ENCODE measurements around the gene ARPC4.

Gene ARPC4

GRCh38 chr3:9792405-9793160 is at the start of gene ARPC4, which contains the start of gene TADA3:
Gene ARPC4 (plus strand): TSS chr3:9793082. CDS start chr3:9793122, 40 bp downstream.
Gene TADA3 (minus strand): TSS chr3:9792473. CDS start chr3:9791466, 1,007 bp downstream.
- no peak for FAIRE-seq

- FAIRE-seq = no peak
These were observed 49.3 kb upstream of the ARPC4 start for GRCh38 chr3:9743548-9743947.

DNA sequence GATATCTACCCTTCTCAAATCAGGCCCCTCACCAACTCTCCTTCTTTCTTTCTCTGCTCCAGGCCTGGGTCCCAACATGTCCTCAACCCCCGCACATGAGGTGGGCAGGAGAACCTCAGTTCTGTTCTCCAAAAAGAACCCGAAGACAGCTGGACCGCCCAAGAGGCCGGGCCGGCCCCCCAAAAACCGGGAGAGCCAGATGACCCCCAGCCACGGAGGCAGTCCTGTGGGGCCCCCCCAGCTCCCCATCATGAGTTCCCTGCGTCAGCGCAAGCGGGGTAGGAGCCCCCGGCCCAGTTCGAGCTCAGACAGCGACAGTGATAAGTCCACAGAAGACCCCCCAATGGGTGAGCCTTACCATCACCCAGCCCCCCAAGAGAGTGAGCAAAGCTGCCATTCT is 48.7 kb upstream of the ARPC4 start:
- no peak for FAIRE-seq

GRCh38 chr3:9745521-9745920 is 47.4 kb upstream of the ARPC4 start:
- no peak for FAIRE-seq

DNA sequence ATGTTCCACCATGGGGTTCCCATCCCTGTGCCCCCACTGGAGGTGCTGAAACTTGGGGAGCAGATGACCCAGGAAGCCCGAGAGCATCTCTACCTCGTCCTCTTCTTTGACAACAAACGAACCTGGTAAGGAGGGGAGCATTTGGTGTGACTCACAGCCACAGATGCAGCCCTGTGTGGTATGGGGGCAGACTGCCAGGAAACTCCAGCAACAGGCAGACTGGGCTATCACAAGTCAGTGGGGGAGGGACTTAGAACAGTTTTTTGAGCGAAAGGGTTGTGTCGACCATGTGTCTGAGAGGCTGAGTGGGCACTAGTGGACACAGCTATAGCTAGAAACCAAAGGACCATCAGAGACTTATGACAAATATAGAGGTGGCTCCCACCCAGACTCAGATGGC is 46.6 kb upstream of the ARPC4 start:
- no peak for FAIRE-seq

GRCh38 chr3:9747267-9747666 is 45.6 kb upstream of the ARPC4 start:
- FAIRE-seq = no peak

DNA sequence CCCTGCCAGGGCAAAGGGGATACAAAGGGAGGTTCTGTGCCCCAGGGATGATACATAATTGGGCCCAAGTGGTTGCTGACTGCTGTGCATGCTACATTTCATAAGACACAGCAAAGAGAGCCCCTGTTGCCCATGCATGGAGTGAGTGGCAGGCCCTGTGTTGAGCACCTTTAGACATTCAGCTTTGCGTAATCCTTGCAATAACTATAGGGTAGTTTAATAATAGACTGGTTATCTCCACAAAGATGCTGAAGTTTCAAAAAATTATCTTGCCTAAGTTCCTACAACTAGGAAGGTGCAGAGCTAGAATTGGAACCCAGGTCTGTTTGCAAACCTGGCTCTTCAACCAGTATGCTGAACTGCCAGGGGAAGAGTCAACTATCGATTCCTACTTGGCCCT is 44.9 kb upstream of the ARPC4 start:
- no peak for FAIRE-seq

- no peak for FAIRE-seq
These were observed 43.6 kb upstream of the ARPC4 start for GRCh38 chr3:9749296-9749644.

DNA sequence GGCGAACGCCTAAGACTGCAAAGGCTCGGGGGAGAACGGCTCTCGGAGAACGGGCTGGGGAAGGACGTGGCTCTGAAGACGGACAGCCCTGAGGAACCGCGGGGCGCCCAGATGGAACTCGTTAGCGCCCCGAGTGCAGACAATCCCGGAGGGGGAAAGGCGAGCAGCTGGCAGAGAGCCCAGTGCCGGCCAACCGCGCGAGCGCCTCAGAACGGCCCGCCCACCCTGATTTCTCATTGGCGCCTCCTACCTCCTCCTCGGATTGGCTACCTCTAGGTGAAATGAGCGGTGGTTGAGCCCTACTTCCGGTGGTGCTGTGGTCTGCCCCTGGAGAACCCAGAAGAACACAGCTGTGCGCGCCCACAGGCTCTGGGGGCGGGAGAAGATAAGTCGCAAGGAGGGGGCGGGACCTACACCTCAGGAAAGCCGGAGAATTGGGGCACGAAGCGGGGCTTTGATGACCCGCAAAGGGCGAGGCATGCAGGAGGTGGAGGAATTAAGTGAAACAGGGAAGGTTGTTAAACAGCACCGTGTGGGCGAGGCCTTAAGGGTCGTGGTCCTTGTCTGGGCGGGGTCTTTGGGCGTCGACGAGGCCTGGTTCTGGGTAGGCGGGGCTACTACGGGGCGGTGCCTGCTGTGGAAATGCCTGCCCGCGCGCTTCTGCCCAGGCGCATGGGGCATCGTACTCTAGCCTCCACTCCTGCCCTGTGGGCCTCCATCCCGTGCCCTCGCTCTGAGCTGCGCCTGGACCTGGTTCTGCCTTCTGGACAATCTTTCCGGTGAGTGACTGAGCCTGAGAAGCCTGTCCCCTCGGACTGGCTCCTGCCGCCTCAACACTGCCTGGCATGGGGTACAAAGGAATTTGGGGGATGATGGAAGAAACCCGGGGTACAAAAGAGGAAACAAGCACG is 43.0 kb upstream of the ARPC4 start, which contains the start of gene OGG1:
Gene OGG1 (plus strand): TSS at position 308 of the 911 bp plus-strand sequence. CDS start 335 bp downstream, at position 643.
- FAIRE-seq = peak; percentile 70

DNA sequence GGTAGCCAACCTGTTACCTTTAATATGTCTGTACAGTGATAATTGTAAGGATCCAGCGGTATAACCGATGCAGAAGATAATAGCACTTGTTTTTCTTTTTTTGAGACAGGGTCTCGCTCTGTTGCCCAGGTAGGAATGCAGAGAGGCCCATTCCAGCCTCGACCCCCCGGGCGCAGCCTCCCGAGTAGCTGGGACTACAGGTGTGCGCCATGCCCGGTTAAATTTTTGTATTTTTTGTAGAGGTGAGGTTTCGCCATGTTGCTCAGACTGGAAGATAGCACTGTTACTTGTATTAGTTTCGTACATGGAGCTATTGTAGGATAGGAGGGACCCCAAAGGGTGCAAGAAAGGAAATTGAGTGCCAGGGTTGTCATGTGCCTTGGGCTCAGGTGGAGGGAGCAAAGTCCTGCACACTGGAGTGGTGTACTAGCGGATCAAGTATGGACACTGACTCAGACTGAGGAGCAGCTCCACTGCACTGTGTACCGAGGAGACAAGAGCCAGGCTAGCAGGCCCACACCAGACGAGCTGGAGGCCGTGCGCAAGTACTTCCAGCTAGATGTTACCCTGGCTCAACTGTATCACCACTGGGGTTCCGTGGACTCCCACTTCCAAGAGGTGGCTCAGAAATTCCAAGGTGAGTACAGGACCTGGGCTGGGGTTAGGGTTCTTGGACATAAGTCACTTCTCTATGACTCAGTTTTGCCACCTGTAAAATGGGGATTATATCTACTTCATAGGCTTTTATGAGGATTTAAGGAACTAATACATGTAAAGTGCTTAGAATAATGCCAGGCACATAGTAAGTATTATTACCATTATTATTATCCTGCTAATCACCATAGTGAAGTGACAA is 42.1 kb upstream of the ARPC4 start:
- no peak for FAIRE-seq

- FAIRE-seq = no peak
These were observed 38.2 kb upstream of the ARPC4 start for GRCh38 chr3:9754678-9755077.

- FAIRE-seq = no peak
These were observed 35.5 kb upstream of the ARPC4 start for GRCh38 chr3:9757427-9757826.

DNA sequence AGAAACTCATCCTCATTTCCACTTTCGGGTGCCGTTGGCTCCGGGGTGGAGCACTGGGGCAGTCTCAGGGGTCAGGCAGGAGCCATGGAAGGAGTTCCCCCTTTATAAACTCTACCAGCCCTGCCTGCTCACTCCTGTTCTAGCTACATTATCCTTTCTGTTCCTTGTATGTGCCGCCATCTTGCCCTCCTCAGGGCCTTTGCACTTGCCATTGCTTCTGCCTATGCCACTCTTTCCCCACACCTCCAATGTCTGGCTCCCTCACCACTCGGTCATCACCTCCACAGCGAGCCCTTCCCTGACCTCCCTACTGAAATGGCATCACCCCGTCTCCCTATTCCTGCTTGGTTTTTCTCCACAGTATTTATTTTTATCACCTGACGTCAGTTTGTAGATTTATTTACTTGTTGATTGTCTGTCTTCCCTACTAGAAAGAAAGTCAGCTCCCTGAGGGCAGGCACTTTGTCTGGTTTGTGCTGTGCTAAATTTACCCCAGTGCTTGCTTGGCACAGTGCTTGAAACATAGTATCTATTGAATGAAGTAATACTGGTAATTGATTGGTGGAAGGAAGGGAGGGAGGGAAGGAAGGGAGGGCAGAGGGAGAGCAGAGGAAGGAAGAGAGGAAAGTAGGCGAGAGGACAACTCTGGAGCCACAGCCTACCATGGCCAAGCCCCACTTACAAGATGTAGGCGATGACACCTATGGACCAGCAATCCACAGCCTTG is 31.9 kb upstream of the ARPC4 start:
- FAIRE-seq = no peak

GRCh38 chr3:9761919-9762318 is 31.0 kb upstream of the ARPC4 start:
- FAIRE-seq = no peak

DNA sequence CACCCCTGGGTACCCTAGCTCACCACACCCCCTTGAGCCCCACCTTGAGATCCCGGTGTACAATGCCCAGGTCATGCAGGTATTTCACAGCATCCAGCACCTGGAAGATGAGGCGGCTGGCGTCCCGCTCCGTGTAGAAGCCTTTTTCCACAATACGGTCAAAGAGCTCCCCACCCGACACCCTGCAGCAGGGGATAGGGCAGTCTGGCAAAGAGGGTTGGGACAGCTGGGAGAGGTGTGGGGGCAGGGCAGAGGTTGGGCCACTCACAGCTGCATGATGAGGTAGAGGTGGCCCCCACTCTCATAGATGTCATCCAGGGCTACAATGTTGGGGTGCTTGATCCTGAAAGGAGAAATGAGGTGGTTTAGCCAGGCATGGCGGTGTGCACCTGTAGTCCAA is 30.0 kb upstream of the ARPC4 start:
- no peak for FAIRE-seq

- FAIRE-seq = no peak
These were observed 27.0 kb upstream of the ARPC4 start for GRCh38 chr3:9765865-9766264.

DNA sequence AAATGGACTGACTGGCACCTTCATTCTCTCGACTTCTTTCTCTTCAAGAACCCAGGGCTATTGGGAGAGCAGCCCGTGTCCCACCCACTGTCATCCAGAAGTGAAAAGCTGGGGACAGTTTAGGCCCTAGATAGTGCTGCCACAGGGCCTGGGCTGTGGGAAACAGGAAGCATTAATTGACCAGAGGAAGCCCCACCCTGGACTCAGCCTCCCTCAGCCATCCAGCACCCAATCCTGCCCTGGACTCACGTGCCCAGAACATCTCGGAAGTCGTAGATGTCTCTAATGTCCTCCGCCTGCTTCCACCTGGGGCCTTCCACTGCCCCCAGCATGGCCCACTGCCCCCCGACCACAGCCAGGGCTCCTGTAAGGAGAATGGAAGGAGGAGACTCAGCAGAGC is 25.5 kb upstream of the ARPC4 start:
- no peak for FAIRE-seq

DNA sequence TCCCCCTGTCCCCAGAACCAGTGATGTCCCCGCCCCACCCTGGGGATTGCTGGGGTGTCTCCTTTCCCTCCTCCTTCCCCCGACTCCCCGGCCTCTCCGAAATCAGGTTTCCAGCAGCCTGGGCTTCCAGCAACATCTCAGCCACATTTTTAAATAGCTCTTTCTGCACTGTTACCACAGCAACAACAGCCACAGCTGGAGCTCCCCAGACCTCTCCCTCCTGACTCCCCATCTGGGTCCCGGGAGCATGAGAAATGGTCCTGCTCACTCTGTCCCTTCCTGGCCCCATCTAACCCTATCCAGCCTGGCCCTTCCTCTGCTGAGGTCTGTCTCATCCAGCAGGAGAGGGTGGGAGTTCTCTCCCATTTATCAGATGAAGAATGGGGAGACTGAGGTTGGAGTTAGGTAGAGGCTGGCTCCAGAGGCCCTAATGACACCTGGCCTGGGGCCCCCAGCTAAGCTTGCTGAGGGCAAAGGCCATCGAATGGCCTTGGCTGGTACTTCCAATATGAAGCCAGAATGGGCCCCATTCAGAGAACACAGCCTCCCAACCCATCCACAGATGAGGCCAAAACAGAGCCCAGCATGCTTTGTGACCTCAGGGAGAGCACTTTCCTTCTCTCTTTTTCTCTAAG is 24.6 kb upstream of the ARPC4 start:
- FAIRE-seq = no peak

DNA sequence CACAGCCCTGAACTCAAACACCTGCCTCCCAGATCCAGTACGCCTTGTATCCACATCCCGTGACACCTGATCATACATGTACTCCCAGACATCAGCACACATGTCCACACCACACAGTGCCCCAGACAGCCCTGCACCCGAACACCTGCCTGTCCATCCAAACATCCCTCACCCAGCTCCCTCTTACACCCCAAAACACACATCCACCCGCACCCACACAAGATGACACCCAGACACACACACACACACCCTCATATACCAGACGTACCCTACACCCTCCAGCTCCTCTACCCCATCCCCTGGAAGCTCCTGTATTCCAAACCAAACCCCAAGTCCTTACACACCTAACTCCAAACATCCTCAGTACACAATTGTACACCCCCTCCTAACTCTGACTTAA is 23.9 kb upstream of the ARPC4 start:
- no peak for FAIRE-seq

DNA sequence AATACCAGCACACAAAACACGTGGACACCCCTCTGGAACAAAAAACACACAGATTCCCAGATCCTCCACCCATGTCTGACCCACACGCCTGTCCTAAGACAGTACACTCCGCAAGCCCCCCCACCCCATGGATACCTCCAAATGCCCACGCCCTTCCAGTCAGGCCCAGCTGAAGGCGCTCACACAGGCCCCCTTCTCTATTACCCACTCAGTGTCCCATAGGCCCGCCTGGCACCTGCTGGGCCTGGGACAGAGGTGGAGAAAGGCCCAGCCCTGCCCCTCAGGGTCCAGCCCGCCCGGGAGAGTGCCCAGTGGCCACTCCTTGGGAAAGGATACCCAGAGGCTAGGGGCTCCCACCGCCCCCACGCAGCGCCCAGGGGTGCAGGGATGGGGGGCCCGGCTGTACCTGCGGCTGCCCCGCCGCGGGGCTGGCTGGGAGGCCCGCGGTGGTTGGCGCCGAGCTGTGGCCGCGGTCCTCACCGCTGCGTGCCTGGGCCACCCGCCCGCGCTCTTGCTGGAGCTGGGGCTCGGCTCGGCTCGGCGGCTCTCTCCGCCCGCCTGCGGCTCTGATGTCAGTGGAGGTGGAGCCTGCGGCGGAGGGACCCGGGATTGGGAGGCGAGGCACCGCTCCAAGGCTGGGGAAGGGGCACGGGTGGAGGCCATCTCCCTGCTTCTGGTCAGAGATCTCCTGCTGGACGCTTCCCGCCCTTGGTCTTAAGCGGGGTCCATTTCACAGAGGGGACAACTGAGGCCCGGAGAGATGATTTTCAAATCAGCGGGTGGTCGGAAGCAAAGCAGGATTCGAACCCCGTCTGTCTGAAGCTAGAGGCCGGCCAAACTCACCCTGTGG is 23.2 kb upstream of the ARPC4 start, which contains the start of gene CAMK1:
Gene CAMK1 (minus strand): TSS at position 522 of the 850 bp plus-strand sequence. CDS start 2,198 bp downstream, outside the sequence.
- FAIRE-seq = no peak
